Esophagus (tissue), 2 donors: ENCODE measurements around the gene GABBR1. TPM values are rescaled to one million over a fixed set of nuclear protein-coding genes. Genes with fewer than 3 reads are reported as not detected.
A peak's percentile ranks its signal among the peaks of the same experiment; 100 is the strongest.

ENCODE experiments used
- H3K27ac ChIP-seq, 2 donors: one replicate each; pipeline ENCODE4 v1.5.1; 2013; ENCODE audit warnings: low read depth in 2 of 2, mild to moderate bottlenecking in 2 of 2, inconsistent platforms in 1 of 2, low read length in 1 of 2, moderate library complexity in 1 of 2
- H3K27me3 ChIP-seq, 2 donors: one replicate each; pipeline ENCODE4 v1.6.1; 2013; ENCODE audit warnings: low read length in 2 of 2, control low read depth in 1 of 2, mild to moderate bottlenecking in 1 of 2; ENCODE audit not compliant: insufficient read depth in 2 of 2, control insufficient read depth in 1 of 2
- H3K36me3 ChIP-seq, 2 donors: one replicate each; pipeline ENCODE4 v1.6.1; 2013; ENCODE audit warnings: low read length in 1 of 2; ENCODE audit not compliant: control insufficient read depth in 2 of 2, insufficient read depth in 2 of 2
- H3K4me1 ChIP-seq, 2 donors: one replicate each; pipeline ENCODE4 v1.6.1; 2013; ENCODE audit warnings: low read length in 1 of 2; ENCODE audit not compliant: control insufficient read depth in 2 of 2, insufficient read depth in 2 of 2
- H3K4me3 ChIP-seq, 2 donors: one replicate each; pipeline ENCODE4 v1.5.1; 2013; ENCODE audit warnings: low read length in 2 of 2, mild to moderate bottlenecking in 2 of 2, low read depth in 1 of 2, moderate library complexity in 1 of 2
- H3K9me3 ChIP-seq, 2 donors: one replicate each; pipeline ENCODE4 v1.6.1; 2013; ENCODE audit warnings: mild to moderate bottlenecking in 2 of 2, low read depth in 1 of 2, low read length in 1 of 2, moderate library complexity in 1 of 2; ENCODE audit not compliant: control insufficient read depth in 2 of 2, insufficient read depth in 1 of 2
- WGBS, 2 donors: extraction: QIAGEN DNeasy Blood & Tissue Kit; methylation state at CpG; one replicate each; pipeline ENCODE4 v1.1.7; 2013; 5-methylcytosine and 5-hydroxymethylcytosine counted together
- polyA plus RNA-seq, 2 donors: library from polyadenylated mRNA; stranded (reverse); fragments of 200-250 nt; gene quantifications; one replicate each; pipeline ENCODE4 v1.2.3, GENCODE V29; 2013
- donor health status: healthy with polysubstance abuse.
- donor health status: Bipolar disorder and iron deficiency.

GABBR1 gene
- polyA plus RNA-seq, 2 donors, result 13.0 to 28.1 TPM

DNA sequence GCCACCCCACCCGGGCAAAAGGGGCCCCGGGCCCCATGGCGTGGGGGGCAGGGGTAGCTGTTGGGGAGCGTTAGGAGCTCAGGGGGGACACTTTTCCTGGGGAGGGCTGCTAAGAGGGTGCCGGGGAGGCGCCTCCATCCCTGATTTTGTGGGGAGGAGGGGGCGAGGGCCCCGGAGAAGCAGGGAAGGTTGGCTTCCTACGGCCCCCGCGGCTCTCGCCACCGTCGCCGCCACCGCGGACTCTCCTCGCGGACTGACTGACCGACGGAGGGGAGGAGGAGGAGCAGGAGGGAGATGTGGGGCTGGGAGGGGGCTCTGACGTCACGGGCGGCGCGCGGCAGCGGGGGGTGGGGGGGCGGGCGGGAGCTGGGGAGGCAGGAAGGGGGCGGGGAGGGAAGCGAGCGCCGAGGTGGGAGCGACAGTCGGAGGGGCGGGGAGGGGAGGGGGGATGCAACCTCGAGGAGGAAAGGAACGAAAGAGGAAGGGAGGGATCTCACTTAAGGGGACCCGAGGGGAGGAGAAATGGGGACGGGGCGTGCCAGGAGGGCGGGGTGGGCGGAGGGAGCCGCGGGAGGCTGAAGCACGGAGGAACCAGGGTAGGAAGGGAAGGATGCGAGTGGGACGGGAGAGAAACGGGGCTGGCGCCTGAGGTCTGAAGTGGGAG lies 5.1 kb downstream of the GABBR1 start:
- H3K36me3 ChIP-seq, result peaks cover 0 to 2% of the 10 kb centered on the region in 2 donors
- 1% methylated on average over 26 to 51 of the region's 51 CpGs for WGBS, 2 donors
- peaks cover 5 to 12% of the 10 kb centered on the region in 2 donors for H3K4me1 ChIP-seq
- no peaks in the 10 kb centered on the region for H3K9me3 ChIP-seq
- peak overlapping the region; percentile 48 to 51 for H3K4me3 ChIP-seq
- H3K27me3 ChIP-seq, result no peaks in the 10 kb centered on the region
- peak overlapping the region; percentile 66 to 83 for H3K27ac ChIP-seq

- H3K9me3 ChIP-seq, result no peaks in the 10 kb centered on the region
- peak overlapping the region; percentile 46 to 48 for H3K4me3 ChIP-seq
- no peak overlapping the region for H3K27ac ChIP-seq
- H3K36me3 ChIP-seq, result peaks cover 0 to 2% of the 10 kb centered on the region in 2 donors
- H3K27me3 ChIP-seq, result no peaks in the 10 kb centered on the region
- peaks cover 5 to 12% of the 10 kb centered on the region in 2 donors for H3K4me1 ChIP-seq
- 23 to 32% methylated on average over 31 of the region's 31 CpGs for WGBS, 2 donors
Observed at GRCh38 chr6:29626948-29627754, 5.8 kb downstream of the GABBR1 start.

GRCh38 chr6:29625337-29625930 lies 7.5 kb downstream of the GABBR1 start:
- Histone ChIP-seq H3K27me3 (no peaks in the 10 kb centered on the region), H3K9me3 (no peaks in the 10 kb centered on the region), H3K4me1 (peaks cover 0 to 9% of the 10 kb centered on the region in 2 donors), H3K4me3 (no peak overlapping the region), H3K27ac (no peak overlapping the region), H3K36me3 (peaks cover 6% of the 10 kb centered on the region in 2 donors)
- WGBS, 2 donors, result 60 to 69% methylated on average over 7 of the region's 7 CpGs

- Histone ChIP-seq H3K36me3 (peaks cover 6% of the 10 kb centered on the region in 2 donors), H3K27ac (no peak overlapping the region), H3K4me3 (no peak overlapping the region), H3K9me3 (no peaks in the 10 kb centered on the region), H3K4me1 (peaks cover 0 to 9% of the 10 kb centered on the region in 2 donors), H3K27me3 (no peaks in the 10 kb centered on the region)
- 75 to 90% methylated on average over 3 of the region's 3 CpGs for WGBS, 2 donors
Observed at GRCh38 chr6:29624520-29624961, 8.4 kb downstream of the GABBR1 start.

- H3K4me1 ChIP-seq, result no peaks in the 10 kb centered on the region
- H3K27ac ChIP-seq, result no peak overlapping the region
- 74 to 81% methylated on average over 4 of the region's 4 CpGs for WGBS, 2 donors
- no peak overlapping the region for H3K4me3 ChIP-seq
- peaks cover 6 to 16% of the 10 kb centered on the region in 2 donors for H3K36me3 ChIP-seq
- no peaks in the 10 kb centered on the region for H3K27me3 ChIP-seq
- H3K9me3 ChIP-seq, result no peaks in the 10 kb centered on the region
Observed at GRCh38 chr6:29620630-29621029, 12.4 kb downstream of the GABBR1 start.

DNA sequence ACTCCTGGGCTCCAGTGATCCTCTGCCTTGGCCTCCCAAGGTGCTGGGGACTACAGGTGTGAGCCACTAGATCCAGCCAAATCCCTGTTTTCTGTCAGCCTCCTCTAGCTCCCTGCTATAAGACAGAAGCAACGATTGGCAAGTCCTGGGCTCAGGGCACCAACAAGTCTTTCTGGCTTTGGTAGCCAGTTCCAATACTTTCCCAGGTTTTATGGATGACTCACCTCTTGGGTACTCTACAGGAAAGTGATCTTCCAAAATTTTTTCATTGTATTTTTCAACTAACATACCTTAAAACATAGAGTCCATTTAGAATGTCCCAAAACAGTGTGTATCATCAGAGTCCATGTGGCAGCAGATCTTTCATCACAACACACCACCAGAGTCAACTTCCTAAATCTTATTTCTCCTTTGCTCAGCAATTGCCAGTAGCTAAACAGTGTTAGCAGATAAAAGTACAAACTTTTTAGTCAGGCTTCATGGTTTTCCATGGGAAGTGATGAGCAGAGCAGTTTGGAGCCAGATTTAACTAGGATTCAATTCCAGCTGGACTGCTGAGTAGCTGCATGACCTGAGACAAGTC lies 13.3 kb downstream of the GABBR1 start:
- no peaks in the 10 kb centered on the region for H3K4me1 ChIP-seq
- H3K27ac ChIP-seq, result no peak overlapping the region
- no peak overlapping the region for H3K4me3 ChIP-seq
- H3K9me3 ChIP-seq, result no peaks in the 10 kb centered on the region
- no peaks in the 10 kb centered on the region for H3K27me3 ChIP-seq
- H3K36me3 ChIP-seq, result peaks cover 6 to 16% of the 10 kb centered on the region in 2 donors
- 49 to 87% methylated on average over 1 of the region's 1 CpG for WGBS, 2 donors

GRCh38 chr6:29617782-29618554 lies 15.0 kb downstream of the GABBR1 start:
- H3K36me3 ChIP-seq, result peaks cover 5 to 22% of the 10 kb centered on the region in 2 donors
- H3K4me1 ChIP-seq, result no peaks in the 10 kb centered on the region
- no peak overlapping the region for H3K27ac ChIP-seq
- H3K4me3 ChIP-seq, result no peak overlapping the region
- no peaks in the 10 kb centered on the region for H3K9me3 ChIP-seq
- WGBS, 2 donors, result 92% methylated on average over 8 of the region's 8 CpGs
- H3K27me3 ChIP-seq, result no peaks in the 10 kb centered on the region

- 84 to 87% methylated on average over 4 of the region's 4 CpGs for WGBS, 2 donors
- Histone ChIP-seq H3K4me3 (no peak overlapping the region), H3K4me1 (no peaks in the 10 kb centered on the region), H3K9me3 (no peaks in the 10 kb centered on the region), H3K27ac (no peak overlapping the region), H3K27me3 (no peaks in the 10 kb centered on the region), H3K36me3 (peaks cover 11 to 23% of the 10 kb centered on the region in 2 donors)
Observed at GRCh38 chr6:29611426-29611825, 21.6 kb downstream of the GABBR1 start.

DNA sequence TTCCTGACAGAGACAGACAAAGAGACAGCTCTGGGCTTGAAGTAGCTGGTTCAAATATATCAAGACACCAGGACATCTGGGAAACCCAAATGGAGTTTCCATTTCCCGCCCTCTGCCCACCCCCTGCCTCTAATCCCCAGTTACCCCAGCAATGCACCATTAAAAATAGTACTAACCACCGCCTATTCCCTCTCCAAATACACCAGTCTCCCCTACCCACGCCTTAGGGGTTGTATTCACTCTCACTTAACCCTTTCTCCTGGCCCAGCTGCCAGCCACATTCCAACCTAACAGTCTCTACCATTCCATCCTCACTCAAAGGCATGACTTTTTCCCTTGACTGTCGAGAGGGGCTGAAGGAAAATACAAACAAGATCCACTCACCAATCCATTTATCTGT lies 22.4 kb downstream of the GABBR1 start:
- Histone ChIP-seq H3K27ac (no peak overlapping the region), H3K4me3 (no peak overlapping the region), H3K27me3 (no peaks in the 10 kb centered on the region), H3K4me1 (no peaks in the 10 kb centered on the region), H3K9me3 (no peaks in the 10 kb centered on the region), H3K36me3 (peaks cover 11 to 27% of the 10 kb centered on the region in 2 donors)
- 91 to 95% methylated on average over 4 of the region's 4 CpGs for WGBS, 2 donors
